Body of pancreas (tissue), 4 donors: ENCODE measurements around the gene KAZALD1.

ENCODE experiments used
- POLR2A ChIP-seq, 3 donors: fragments of 450-650 bp; IDR thresholded peaks; one replicate each; pipeline ENCODE4 v1.6.1; 2016; ENCODE audit warnings: antibody characterized with exemption in 3 of 3, mild to moderate bottlenecking in 2 of 3
- TF ChIP-seq, protein P1 (sequence below), 7 experiments: fragments of 450-650 bp in 4 of 7; fragments of 200-600 bp in 3 of 7; sonication (generic) in 3 of 7; IDR thresholded peaks; one replicate each; pipeline ENCODE4 v1.5.1; 2016 to 2019; ENCODE audit warnings: antibody characterized with exemption in 7 of 7

DNA sequence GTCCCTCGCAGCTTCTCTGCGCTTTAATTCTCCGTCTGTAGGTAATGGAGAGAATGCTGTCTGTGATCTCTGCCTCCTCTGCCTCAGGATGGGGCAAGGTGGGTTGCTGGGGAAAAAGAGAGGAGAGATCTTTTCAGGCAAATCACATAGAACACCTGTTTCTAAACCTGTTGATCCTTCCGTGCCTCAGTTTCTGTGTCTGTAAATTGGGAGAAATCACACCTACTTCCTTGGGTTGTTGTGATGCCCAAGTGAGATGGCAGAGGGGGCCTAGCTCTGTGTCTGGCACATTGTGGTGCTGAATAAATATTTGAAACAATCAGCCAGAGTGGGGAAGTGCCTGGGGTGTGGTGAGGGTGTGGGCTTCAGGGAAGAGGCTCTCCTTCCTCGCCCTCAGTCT, 28.8 kb downstream of the KAZALD1 start:
- TF ChIP-seq, protein P1, sequence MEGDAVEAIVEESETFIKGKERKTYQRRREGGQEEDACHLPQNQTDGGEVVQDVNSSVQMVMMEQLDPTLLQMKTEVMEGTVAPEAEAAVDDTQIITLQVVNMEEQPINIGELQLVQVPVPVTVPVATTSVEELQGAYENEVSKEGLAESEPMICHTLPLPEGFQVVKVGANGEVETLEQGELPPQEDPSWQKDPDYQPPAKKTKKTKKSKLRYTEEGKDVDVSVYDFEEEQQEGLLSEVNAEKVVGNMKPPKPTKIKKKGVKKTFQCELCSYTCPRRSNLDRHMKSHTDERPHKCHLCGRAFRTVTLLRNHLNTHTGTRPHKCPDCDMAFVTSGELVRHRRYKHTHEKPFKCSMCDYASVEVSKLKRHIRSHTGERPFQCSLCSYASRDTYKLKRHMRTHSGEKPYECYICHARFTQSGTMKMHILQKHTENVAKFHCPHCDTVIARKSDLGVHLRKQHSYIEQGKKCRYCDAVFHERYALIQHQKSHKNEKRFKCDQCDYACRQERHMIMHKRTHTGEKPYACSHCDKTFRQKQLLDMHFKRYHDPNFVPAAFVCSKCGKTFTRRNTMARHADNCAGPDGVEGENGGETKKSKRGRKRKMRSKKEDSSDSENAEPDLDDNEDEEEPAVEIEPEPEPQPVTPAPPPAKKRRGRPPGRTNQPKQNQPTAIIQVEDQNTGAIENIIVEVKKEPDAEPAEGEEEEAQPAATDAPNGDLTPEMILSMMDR (IDR thresholded peaks at IDR 0.05) = no peak
- TF ChIP-seq POLR2A (IDR thresholded peaks at IDR 0.05) = no peak
